DMS53 treated with DMSO at 0.1 percent for 48 hours (cell line): Measurements from ENCODE around the gene EDEM3.
"Not testable (repeated sequence)": the region's sequence is repeated elsewhere in the genome, so short reads cannot be mapped to it uniquely, and the experiment has no call there.

Source experiments
- DNase-seq: peaks from one replicate; lab custom pipeline; 2025; ENCODE audit not compliant: unreplicated experiment; lab: John Stamatoyannopoulos, UW

Gene EDEM3

DNA sequence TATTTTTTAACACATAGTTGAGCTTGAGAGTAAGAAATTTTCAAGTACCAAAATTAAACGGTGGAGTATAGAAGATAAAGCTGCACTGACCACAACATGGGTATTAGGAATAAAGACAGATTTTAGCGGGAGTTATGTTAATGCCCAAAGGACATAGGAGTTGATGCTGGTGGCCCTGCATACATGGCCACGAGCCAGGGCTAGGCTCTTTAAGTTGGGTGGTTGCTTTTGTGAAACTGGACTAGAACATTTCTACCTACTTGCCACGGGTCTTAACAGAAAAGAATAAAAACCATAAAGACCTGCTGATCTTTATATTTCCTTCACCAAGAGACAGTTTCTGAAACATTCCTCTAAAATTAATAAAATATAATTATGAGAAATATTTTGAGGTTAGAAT is 14.9 kb downstream of the EDEM3 start:
- no peak for DNase-seq

DNA sequence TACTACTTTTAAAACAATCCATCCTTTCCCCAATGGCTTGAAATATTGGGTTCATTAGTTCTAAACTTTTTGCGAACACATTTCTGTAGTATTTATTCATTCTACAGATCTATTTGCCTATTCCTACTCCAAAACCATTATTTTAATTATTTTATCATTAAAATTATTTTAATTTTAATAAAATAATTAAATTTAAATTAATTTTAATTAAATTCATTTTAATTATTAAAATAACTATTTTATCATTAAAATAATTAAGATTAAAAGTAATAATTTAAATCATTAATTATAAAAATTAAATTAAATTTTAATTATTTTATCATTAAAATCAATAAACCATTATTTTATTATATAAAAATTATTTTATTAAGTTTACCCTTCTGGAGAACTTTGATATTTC is 15.6 kb downstream of the EDEM3 start:
- no peak for DNase-seq

DNA sequence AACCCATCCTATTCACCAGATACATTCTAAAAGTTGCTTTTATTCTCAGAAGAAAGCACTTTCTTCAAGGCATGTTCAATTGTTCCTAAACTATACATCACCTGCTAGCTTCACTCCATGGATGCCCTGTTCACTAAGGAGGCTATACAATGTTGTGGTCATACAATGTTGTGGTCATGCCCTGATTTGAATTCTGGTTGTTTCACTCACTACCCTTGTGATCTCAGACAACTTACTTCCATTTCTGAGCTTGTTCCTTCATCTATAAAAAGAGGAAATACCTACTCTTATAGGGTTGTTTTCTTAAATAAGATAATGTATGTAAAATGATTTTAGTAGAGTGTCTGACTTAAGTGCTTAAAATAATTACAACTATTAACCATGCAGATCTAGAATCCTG is 19.7 kb downstream of the EDEM3 start:
- no peak for DNase-seq

DNA sequence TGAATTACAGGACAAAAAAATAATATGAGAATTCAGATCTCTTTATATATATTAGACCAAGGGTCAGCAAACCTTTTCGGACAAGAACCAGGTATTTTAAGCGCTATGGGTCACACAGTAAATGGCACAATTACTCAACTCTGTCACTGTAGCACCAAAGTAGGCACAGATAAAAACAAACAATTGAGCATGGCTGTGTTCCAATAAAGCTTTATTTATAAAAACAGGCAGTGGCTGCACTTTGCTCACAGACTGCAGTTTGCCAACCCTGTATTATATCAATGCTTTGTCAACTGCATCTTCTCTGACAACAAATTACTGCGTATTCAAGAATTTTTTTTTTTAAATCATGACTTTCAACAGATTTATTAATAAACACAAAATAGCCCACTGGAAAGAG is 29.8 kb downstream of the EDEM3 start:
- no peak for DNase-seq

DNA sequence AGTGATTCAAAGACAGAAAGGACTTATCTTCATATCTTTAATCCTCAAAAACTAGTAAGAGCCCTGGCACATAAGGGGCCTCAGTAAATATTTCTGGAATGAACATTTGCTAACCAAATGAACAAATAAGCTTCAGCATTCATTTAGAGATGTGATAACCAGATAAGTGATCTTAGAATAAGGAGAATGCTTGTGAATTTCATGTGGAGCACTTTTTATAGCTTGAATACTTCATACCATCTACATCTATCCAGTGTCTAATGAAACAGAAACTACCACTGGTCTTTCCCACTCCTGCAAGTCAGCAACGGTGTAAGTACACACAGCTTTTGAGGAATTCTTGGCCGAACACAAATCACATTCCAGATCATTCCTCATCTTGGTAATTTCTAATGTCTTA is 38.5 kb downstream of the EDEM3 start:
- no peak for DNase-seq

DNA sequence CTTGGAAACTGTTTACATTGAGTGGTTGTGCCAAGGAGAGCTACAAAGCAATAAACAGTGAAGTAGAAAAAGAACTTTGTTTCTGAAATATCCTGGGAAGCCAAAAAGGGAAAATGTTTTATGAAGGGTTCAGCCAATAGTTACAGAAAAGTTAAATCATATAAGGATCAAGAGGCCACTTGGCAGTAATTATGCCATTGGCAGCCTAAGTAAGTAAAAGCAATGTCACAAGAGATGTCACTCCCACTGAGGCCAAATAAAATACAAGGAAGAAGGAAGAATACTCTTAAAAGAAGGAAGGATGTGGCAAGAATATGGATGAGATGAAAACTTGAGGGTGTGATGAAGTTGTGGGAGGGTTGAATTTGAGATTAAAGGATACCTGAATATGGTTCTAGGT is 45.2 kb downstream of the EDEM3 start:
- no peak for DNase-seq

DNA sequence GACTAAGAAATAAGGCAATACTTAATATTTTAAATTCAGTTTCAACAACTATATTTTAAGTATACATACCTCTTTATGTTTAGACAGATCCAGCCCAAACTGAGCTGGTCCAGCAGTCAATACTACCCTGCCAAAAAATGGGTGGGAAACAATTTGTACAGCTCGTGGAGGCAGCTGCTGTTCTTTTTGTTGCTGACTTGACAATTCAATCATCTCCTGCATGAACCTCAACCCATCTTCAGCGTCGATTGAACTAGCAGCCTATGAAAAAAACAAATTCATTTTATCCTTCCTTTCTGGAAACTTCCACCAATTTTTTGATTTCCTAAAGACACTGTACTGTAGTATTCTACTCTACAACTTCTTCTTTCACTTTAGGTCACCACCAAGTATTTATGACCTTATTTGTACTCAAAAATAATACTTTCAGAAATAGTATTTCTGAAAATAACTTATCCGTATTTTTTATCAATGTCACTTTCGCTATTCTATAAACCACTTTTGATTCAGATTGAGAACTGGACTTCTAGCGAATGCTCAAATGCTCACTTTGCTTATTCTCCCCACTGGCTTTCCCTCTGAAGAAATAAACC is 46.5 kb downstream of the EDEM3 start:
- no peak for DNase-seq

DNA sequence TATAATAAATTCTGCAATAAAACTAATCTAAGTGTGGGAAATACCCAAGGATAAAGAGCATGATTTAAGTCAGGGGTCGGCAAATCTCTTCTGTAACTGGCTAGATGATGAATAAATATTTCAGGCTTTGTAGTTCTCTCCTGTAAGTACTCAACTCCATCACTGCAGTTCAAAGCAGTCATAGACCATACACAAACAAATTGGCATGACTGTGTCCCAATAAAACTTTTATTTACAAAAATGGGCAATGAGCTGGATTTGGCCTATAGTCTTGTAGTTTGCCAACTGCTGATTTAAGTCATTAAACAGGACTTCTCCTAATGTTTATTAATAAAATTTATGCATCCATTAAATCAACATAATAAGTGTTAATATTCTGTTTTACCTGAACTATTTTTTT is 49.4 kb downstream of the EDEM3 start:
- no peak for DNase-seq

DNA sequence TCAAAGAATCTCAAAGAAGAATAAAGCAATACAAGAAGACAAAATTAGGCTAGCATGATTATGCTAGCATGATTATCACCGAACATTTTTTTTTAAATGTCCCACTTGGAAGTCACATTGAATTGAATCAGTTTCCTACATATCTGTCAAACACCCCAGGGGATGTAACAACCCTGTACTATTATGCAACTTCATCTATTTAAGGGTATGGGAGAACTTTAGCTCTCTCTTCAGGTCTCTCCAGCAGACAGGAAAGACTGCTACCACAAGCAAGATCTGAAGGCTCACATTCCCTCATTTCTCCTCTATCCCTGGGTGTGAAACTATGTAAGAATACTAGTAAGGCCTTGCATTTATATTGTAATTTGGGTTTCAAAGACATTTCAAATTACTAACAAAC is 52.8 kb downstream of the EDEM3 start:
- DNase-seq, result no peak

DNA sequence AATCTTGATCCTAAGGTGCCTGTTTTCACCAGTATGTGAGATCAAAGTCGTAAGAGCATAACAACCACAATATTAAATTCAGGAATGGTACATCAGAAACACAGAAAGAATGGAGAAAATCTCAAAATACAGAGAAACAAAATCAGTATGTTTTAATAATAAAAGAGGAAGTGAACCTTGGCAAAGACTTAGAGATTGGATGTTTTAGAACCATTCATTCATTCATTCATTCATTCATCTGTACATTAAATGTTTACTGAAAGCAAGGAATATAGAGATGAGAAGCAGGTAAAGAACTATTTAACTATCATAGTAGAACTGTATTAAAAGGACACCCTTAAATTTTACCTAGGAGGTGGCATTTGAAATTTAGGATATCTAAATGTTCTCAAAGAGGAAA is 55.7 kb downstream of the EDEM3 start:
- no peak for DNase-seq

DNA sequence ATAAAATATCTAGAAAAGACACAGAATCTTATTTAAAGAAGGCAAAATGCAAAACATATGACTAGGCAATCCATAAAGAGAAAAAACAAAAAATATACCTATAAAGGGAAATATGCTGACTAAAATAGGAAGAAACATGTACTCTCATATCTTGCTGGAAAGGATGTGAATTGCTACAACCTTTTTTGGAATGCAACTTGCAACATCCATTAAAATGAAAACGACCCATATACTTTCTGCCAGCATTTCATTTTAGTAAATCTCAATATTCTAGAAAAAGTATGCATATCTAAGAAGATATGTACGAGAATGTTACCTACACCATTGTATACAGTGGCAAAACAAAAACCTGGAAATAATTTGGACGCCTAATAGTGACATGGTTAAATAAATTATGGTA is 56.6 kb downstream of the EDEM3 start:
- no peak for DNase-seq

DNA sequence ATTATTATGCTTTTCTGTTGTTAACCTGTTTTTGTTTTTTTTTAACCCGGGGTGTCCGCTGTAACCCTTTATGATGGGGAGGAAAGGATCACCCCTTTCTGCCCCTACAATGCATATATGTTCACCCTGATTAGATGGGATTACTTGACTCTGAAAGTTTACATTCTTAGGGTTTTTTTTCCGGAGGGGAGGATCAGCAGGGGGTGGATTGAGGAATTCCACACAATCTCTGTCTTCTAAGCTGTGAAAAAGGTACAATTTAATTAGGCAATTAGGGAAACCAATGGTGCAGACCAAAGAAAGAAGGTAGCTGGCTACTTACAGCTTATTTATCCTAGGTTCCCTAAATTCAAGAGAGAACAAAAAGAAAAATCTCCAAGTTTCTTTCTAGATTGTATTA is 58.3 kb downstream of the EDEM3 start:
- DNase-seq, result no peak

DNA sequence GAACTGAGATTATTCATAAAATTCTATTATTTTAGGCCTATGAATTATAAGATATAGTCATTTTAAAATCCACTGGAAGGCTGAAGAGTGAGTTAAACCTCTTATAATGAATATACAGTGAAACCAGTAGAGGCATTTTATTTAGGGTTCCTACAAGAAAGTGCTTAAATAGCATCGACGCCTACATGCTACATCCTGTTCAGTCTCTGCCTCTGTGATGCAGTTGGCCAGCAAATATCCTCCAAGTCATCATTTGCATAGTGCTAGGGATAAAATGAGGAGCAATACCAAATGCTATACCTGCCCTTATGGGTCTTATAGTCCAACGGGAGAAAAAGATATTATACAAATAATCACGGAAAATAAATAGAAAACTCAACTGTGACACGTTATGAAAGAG is 59.6 kb downstream of the EDEM3 start:
- DNase-seq, result no peak

DNA sequence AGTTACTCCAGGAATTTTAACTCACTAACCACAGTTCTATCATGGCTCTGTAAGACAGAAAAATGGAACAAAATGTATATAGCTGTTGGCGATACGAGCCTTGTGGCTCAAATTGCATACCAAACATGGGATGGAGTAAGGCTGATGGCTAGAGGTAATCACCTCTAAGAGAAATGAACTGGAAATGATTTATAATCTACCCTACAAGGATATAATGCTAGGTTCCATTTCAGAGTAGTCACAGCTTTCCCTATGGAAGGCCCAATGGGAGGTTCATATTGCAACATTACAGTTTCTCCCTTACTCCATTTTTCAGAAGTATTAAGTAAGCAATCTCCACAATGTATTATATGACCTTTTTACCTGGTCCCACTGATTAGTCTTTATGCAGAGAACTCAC is 61.6 kb downstream of the EDEM3 start:
- DNase-seq, result no peak

DNA sequence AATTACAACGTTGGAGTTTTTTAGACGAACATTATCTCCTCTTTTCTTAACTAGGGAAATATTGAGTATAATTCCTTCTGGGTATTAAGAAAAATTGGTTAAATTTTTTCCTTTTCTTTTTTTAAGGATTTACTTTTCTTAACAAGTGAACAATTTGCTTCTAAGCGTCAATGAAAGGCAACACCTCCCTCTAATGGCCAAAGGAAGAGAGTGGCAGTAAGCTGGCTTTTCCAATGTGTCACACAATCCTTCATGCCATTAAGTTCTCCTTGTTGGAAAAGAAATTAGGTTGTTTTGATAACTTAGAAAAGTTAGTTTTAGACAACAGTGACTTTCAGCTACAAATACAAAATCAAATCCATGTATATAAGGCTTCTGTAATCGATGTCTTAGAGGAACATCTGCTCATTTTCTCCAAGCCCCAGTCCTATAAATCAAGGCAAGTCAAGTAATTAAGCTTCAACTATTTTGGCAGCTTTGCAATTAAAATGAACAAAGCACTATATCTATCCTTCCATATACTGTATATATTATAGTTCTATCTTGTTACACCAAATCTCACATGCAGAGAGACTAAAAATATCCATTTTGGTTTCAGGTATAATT is 62.8 kb downstream of the EDEM3 start:
- DNase-seq, result peak; percentile 3

DNA sequence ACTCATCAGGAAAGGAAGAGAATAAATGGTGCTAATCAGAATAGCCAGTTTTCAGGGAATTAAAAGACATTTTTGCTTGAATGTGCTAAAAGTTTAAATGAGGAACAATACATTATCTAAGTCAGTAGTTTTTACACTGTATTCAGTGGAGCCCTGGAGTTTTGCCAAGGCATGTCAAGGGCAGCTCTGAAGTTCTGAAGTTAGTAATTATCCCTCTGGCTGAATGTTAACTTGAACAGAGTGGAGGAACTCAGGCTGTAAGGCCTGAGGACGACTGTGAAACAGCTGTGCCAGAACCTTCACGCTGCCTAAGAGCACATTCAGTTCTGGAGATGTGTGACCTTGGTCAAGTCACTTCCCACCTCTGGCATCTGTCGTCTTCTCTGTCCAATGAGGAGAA is 68.1 kb downstream of the EDEM3 start:
- no peak for DNase-seq

DNA sequence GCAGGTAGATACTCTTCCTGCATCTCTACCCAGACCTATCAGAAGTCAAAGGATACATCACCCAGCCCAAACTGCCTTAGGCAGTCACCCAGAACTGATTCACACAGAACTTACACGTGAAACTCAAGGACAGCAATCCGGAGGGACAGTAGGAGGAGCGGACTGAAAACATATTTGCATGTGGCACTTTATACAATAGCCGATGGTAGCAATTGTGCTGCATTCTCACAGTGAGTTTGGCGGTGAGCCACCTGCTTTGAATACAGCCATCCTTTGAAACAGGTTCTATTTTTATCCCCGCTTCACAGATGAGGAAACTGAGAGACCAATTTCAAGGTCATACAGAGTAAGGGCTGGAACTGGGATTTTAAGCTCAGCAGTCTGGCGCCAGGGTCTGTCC is 69.5 kb downstream of the EDEM3 start:
- no peak for DNase-seq

DNA sequence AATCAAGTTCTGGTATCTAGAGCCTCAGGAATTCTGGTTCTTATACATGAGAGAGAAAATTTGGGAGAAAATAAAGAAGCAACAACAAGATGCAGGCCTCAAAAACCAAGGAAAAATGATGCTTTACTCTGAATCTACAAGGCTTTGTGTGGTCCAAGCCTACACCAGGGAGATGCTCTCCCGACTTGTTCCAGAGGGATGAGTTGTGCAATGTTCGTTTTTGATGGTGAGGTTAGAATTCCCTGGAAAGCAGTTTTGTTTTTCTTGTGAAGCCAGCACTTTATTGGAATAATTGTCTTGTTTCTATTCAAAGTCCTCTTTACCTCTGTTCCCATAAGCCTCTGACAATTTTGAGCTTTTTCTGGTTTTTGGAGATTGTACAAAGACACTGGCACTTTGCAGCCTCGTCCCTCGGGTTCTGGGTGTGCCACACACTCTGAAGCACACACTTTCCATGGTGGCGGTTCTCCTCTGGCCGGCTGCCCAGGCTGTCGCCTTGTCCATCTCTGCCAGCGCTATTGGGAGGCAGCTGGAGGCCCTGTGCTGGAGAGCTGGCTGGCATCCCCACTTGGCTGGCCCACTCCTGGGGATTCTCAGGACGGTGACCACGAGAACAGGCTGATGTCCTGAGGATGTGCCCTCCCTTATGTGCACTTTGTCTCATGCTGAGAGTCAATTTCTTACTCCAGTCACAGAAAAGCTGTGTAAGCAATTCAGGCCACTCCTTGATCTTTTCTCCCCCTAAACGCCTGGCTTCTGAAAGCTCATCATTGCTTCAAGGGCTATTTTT is 70.2 kb downstream of the EDEM3 start:
- DNase-seq, result no peak

DNA sequence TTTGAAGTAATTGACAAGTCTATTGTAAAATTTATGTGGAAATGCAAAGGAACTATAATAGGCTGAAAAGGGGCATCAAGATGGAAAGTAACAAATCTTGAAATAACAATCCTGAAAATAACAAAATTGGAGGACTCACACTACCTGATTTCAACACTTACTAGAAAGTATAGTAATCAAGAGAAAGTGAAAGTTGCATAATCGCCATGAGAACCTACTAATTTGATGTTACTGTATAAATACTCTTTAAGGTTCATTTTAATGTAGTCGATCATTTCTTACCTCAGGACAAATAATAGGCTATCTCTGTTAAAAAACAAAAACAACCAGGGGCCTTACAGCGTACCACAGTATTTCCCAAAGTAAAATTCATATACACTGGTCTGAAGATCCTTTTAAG is 71.7 kb downstream of the EDEM3 start:
- no peak for DNase-seq

DNA sequence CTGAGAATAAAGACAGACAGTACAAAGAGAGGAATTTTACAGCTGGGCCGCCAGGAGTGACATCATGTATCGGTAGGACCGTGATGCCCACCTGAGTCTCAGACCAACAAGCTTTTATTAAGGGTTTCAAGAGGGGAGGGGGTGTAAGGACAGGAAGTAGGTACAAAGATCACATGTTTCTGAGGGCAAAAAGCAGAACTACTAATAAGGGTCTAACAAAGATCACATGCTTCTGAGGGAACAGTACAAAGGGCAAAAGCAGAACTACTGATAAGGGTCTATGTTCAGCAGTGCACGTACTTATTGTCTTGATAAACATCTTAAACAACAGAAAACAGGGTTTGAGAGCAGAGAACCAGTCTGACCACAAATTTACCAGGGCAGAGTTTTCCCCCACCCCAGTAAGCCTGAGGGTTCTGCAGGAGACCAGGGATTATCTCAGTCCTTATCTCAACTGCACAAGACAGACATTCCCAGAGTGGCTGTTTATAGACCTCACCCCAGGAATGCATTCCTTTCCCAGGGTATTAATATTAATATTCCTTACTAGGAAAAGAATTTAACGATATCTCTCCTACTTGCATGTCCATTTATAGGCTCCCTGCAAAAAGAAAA is 73.9 kb downstream of the EDEM3 start:
- not testable (repeated sequence) for DNase-seq

DNA sequence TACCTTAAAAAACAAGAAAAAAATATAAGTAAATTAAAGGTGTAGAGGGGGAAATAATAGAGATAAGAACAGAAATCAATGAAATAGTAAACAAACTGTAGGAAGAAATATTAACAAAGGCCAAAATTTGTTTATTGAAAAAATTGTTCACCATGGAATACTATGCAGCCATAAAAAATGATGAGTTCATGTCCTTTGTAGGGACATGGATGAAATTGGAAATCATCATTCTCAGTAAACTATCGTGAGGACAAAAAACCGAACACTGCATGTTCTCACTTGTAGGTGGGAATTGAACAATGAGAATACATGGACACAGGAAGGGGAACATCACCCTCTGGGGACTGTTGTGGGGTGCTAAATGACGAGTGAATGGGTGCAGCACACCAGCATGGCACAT is 75.2 kb downstream of the EDEM3 start:
- not testable (repeated sequence) for DNase-seq

DNA sequence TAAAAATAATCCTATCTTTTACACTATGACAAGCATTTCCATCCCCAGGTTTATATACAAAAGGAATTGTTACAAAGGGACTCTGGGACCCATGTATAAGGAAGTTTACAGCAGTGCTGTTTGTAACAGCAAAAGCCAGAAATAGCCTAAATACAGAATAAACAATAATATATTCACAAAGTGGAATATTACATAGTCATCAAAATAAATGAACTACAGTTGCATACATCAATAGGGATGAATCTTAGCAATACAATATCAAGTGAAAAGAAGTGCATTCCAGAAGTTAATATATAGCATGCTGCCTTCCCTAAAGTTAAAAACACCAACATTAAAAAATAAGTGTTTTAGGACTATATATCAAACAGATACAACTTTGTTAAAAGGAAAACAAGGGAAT is 77.3 kb downstream of the EDEM3 start:
- DNase-seq, result no peak
